Colonic mucosa (tissue), 4 donors: Measurements from ENCODE around the gene RAP1GAP2. TPM values are rescaled to one million over a fixed set of nuclear protein-coding genes. Genes with fewer than 3 reads are reported as not detected.

Experiments
- DNase-seq: peaks from one replicate; pipeline ENCODE4 v3.0.0-alpha.2; 2020
- H3K27ac ChIP-seq: fragments of 200-600 bp; one replicate; pipeline ENCODE4 v1.8.0; 2021
- H3K27me3 ChIP-seq: fragments of 200-600 bp; one replicate; pipeline ENCODE4 v1.8.0; 2021
- H3K36me3 ChIP-seq: fragments of 200-600 bp; one replicate; pipeline ENCODE4 v1.8.0; 2021
- H3K4me1 ChIP-seq: fragments of 200-600 bp; one replicate; pipeline ENCODE4 v1.8.0; 2021; ENCODE audit warnings: mild to moderate bottlenecking
- H3K4me3 ChIP-seq: fragments of 200-600 bp; one replicate; pipeline ENCODE4 v1.8.0; 2021
- H3K9ac ChIP-seq, 2 donors: one replicate each; pipeline ENCODE4 v1.7.0; 2013; ENCODE audit warnings: control low read depth in 2 of 2, low read depth in 2 of 2, low read length in 2 of 2
- H3K9me3 ChIP-seq: fragments of 200-600 bp; one replicate; pipeline ENCODE4 v1.8.0; 2021
- intact Hi-C: fragments of 100-400 bp; cut with DNase I; formaldehyde crosslinking; loops from one replicate; pipeline ENCODE4 v1.14.1; 2022
- total RNA-seq, 2 donors: library from RNA; stranded (reverse); fragmentation: NEBNext Ultra II Directional in 1 of 2; extraction: Animal tissue kit (Norgen Biotek cat#: 25700) in 1 of 2; gene quantifications; one replicate each; pipeline ENCODE4 v1.2.1, GENCODE V29; 2021
- TF ChIP-seq, protein P1 (sequence below): fragments of 200-600 bp; IDR thresholded peaks from one replicate; pipeline ENCODE4 v1.8.0; 2022; ENCODE audit warnings: antibody characterized with exemption, mild to moderate bottlenecking
- donor health status: healthy.
- donor health status: DM: no; HTN: no; CAD: no.
- donor health status: DM: no; HTN: no; CAD: no.

The RAP1GAP2 gene
- total RNA-seq, 2 donors from 2014 or later = 45.2 to 45.4 TPM

DNA sequence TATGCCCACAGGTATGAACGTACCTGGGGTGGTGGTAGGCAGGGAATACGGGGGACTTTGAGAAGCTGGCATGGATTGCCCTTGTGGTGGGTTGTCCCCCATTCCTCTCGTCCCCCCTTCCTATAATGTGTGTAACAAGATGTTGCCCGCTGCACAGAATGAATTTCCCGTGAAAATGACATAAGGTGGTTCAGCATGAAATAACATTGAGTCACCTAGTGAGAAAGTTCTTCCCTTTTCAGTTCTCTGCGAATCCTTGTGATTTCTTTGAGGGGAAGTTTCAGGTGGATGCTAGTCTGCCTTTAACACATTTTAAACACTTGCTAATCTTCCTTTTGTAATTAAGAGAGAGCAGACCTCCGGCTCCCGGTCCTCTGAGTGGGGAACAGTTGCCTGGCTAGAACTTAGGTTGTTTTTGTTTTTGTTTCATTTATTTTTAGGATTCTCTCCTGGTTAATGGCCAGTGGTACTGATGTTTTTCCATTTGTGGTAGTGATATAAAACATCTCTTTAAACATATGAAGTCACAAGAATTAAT, 58.9 kb downstream of the RAP1GAP2 start:
- Histone ChIP-seq H3K36me3 (no peaks in the 10 kb centered on the region), H3K27me3 (no peaks in the 10 kb centered on the region), H3K27ac (no peak overlapping the region), H3K9me3 (no peaks in the 10 kb centered on the region), H3K4me3 (no peak overlapping the region), H3K9ac (peak overlapping the region in 1 of 2 donors; percentile 76), H3K4me1 (peaks cover 8% of the 10 kb centered on the region)
- intact Hi-C loops = loop anchor here (5.0 kb wide), 1 partner anchor 72 kb away; no protein-coding TSS in a partner anchor
- TF ChIP-seq, protein P1, sequence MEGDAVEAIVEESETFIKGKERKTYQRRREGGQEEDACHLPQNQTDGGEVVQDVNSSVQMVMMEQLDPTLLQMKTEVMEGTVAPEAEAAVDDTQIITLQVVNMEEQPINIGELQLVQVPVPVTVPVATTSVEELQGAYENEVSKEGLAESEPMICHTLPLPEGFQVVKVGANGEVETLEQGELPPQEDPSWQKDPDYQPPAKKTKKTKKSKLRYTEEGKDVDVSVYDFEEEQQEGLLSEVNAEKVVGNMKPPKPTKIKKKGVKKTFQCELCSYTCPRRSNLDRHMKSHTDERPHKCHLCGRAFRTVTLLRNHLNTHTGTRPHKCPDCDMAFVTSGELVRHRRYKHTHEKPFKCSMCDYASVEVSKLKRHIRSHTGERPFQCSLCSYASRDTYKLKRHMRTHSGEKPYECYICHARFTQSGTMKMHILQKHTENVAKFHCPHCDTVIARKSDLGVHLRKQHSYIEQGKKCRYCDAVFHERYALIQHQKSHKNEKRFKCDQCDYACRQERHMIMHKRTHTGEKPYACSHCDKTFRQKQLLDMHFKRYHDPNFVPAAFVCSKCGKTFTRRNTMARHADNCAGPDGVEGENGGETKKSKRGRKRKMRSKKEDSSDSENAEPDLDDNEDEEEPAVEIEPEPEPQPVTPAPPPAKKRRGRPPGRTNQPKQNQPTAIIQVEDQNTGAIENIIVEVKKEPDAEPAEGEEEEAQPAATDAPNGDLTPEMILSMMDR = no peak
- no peak for DNase-seq

DNA sequence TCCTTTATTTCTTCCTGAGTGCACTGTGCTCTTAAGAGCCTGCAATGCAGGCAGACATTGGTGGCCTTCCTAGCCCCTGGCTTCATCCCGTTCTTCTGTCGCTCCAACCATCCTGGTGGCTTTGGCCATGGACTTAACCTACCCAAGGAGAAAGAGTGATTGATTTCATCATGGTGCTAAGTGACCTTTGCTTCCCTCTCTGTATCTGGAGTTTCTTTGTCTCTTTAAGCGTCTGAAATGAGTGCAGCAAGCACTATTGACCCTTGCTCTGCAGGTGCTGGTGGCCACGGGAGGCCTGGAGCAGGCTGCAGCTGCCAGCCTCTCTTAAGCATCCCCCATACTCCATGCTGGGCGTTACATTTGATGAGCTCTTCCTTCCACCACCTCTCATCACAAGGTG, 60.5 kb downstream of the RAP1GAP2 start:
- Histone ChIP-seq H3K27me3 (no peaks in the 10 kb centered on the region), H3K9ac (no peak overlapping the region), H3K4me1 (peaks cover 8% of the 10 kb centered on the region), H3K9me3 (no peaks in the 10 kb centered on the region), H3K4me3 (no peak overlapping the region), H3K36me3 (no peaks in the 10 kb centered on the region), H3K27ac (no peak overlapping the region)
- TF ChIP-seq, protein P1 = no peak
- no peak for DNase-seq
- intact Hi-C loops = loop anchor here (5.0 kb wide), 1 partner anchor 71 kb away; no protein-coding TSS in a partner anchor

DNA sequence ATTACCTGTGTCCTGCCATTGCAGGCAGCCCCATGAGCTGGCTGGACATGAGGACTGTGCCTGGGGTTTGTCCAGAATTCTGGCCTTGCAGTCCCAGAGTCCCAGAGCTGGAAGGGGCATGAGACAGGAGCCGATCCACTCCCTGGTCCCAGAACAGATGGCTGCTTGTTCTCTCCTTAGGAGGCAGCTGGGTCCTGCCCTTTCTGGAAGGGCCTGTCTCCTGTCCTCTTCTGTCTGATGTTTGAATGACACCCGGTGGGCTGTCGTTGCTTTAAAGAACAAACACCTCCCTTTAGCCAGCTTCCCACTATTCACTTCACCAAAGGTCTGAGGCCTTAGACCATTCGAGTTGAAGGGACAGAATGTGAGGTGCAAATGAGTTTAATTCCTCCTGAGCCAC, 63.8 kb downstream of the RAP1GAP2 start:
- TF ChIP-seq, protein P1 = no peak
- no peak overlapping the region for H3K27ac ChIP-seq
- no peak overlapping the region for H3K4me3 ChIP-seq
- H3K4me1 ChIP-seq = peaks cover 2% of the 10 kb centered on the region
- H3K9ac ChIP-seq = no peak overlapping the region
- intact Hi-C loops = no loop called here
- no peaks in the 10 kb centered on the region for H3K9me3 ChIP-seq
- no peaks in the 10 kb centered on the region for H3K27me3 ChIP-seq
- no peaks in the 10 kb centered on the region for H3K36me3 ChIP-seq
- DNase-seq = no peak

DNA sequence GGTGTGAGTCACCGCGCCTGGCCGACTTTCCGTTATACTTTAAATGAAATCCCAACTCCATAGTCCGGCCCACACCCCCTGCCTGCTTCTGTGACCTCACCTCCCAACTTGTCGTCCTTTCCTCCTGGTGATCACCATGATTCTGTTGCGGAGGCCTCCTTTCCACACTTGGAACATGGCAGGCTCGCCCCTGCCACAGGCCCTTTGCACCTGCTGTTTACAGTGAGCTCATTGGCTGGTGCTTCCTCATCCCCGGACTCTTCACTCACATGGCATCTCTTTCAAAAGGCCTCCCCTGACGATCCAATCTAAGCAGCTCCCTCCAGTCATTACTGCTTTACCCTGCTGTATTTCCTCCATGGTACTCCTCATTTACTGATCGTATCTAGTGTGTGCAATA, 64.6 kb downstream of the RAP1GAP2 start:
- H3K27ac ChIP-seq = no peak overlapping the region
- no peak overlapping the region for H3K9ac ChIP-seq
- no peaks in the 10 kb centered on the region for H3K4me1 ChIP-seq
- no peaks in the 10 kb centered on the region for H3K9me3 ChIP-seq
- no peaks in the 10 kb centered on the region for H3K36me3 ChIP-seq
- TF ChIP-seq, protein P1 = no peak
- no peaks in the 10 kb centered on the region for H3K27me3 ChIP-seq
- no peak overlapping the region for H3K4me3 ChIP-seq
- intact Hi-C loops = no loop called here
- DNase-seq = no peak

DNA sequence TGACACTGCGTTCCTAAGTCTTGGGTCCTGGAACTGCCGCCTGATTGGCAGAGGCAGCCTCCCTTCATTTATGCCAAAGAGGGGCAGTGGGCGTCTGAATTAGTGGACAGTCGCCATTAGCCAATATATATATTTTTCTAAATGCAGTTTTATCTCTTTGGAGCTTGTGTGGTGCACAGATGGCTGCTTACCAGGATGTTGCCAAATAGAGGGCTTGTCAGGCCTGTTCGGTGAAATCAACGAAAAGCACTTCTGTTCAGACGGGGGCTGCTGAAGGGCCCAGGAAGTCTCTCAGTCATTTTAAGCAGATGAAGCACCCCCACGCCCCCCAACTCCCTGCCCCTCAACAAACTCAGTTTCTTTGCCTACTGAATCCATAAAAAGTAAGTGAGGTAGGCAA, 66.0 kb downstream of the RAP1GAP2 start:
- H3K9me3 ChIP-seq = no peaks in the 10 kb centered on the region
- intact Hi-C loops = no loop called here
- H3K27ac ChIP-seq = no peak overlapping the region
- DNase-seq = no peak
- no peaks in the 10 kb centered on the region for H3K27me3 ChIP-seq
- no peaks in the 10 kb centered on the region for H3K36me3 ChIP-seq
- TF ChIP-seq, protein P1 = no peak
- no peak overlapping the region for H3K9ac ChIP-seq
- no peak overlapping the region for H3K4me3 ChIP-seq
- H3K4me1 ChIP-seq = no peaks in the 10 kb centered on the region
